ENCODE data around the gene CACNA1A. TPM values are rescaled to one million over a fixed set of nuclear protein-coding genes. Genes with fewer than 3 reads are reported as not detected.

The CACNA1A gene
- total and polyA plus RNA-seq, 2 donors: 0.24 to 1.0 TPM

DNA sequence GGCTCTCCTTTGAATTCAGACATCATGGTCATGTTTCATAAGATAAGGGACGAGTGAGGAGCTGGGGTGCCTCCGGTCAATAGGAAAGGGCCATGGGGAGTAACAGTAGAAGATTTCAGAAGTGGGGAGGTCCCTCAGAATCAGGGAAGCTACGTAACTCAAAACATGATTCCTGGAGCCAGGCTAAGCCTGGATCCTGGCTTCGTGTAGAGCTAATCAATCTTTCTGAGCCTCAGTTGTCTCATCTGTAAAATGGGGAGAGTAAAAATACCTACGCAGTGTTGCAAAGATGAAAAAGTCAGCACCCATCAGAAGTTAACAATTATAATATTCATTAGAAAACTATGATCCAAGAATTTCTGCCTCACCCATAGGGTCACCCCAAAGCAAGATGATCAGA, 106.5 kb downstream of the CACNA1A start:
- WGBS: 86% methylated on average over 5 of the region's 5 CpGs
- no peak overlapping the region for H3K27ac ChIP-seq (ENCODE audit: low read depth in 1 of 2, low read length in 1 of 2)
- no peaks in the 10 kb centered on the region for H3K27me3 ChIP-seq (ENCODE audit: control insufficient read depth in 2 of 2, insufficient read depth in 1 of 2, low read length in 1 of 2)
- no peaks in the 10 kb centered on the region for H3K36me3 ChIP-seq (ENCODE audit: control insufficient read depth in 2 of 2, insufficient read depth in 2 of 2, low read length in 1 of 2)
- no peak for DNase-seq (ENCODE audit: low read depth in 6 of 9, low spot score in 9 of 9)
- H3K4me1 ChIP-seq (ENCODE audit: control insufficient read depth in 2 of 2, insufficient read depth in 2 of 2, low read length in 2 of 2): no peaks in the 10 kb centered on the region
- peaks cover 0 to 9% of the 10 kb centered on the region in 2 donors for H3K9me3 ChIP-seq (ENCODE audit: control insufficient read depth in 2 of 2, insufficient read depth in 1 of 2, low read length in 1 of 2)
- no peak overlapping the region for H3K4me3 ChIP-seq (ENCODE audit: low read length in 2 of 2)

DNA sequence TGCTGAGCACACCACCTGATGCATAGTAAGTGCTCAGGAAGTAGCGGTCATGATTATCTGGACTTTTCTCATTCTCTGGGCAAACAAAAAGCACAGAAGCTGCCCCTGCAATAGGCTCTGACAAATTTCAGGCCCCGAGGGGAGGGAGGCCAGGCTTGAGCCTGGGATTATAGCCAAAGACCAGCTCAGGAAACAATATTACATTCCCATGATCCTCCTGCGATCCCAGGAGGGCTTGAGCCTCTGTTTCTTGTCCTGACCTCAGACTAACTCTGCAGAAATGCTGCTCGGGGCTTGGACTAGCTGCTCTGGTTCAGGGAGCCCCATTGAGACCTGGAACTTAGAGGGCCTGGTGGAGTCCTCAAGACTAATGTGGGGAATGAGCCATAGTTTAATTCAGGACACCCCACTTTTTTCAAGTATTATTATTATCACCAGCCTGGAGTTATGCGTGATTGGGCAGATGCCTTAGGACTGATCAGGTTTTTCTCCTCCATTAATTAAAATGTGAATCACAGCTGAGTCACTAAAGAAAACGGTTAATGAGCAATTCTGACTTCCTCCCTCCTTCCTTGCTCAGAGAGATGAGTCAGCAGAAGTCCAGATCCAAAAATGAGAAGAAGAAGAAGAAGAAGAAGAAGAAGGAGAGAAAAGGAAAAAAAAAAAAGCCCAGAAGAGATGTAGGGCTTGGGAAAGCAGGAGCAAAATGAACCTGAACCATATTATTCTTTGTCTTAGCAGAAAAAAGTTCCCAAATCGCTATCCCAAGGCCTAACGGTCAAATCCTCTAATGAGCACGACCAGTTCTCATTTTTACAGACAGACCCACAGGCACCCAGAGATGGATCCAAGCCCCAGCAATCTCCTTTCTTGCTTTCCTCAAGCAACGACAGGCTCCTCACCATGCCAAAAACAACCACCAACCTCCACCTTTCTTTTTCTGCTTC, 107.2 kb downstream of the CACNA1A start:
- 74% methylated on average over 10 of the region's 10 CpGs for WGBS
- no peaks in the 10 kb centered on the region for H3K27me3 ChIP-seq (ENCODE audit: control insufficient read depth in 2 of 2, insufficient read depth in 1 of 2, low read length in 1 of 2)
- H3K9me3 ChIP-seq (ENCODE audit: control insufficient read depth in 2 of 2, insufficient read depth in 1 of 2, low read length in 1 of 2): peaks cover 0 to 9% of the 10 kb centered on the region in 2 donors
- no peak for DNase-seq (ENCODE audit: low read depth in 6 of 9, low spot score in 9 of 9)
- H3K4me1 ChIP-seq (ENCODE audit: control insufficient read depth in 2 of 2, insufficient read depth in 2 of 2, low read length in 2 of 2): no peaks in the 10 kb centered on the region
- no peak overlapping the region for H3K27ac ChIP-seq (ENCODE audit: low read depth in 1 of 2, low read length in 1 of 2)
- no peak overlapping the region for H3K4me3 ChIP-seq (ENCODE audit: low read length in 2 of 2)
- no peaks in the 10 kb centered on the region for H3K36me3 ChIP-seq (ENCODE audit: control insufficient read depth in 2 of 2, insufficient read depth in 2 of 2, low read length in 1 of 2)

DNA sequence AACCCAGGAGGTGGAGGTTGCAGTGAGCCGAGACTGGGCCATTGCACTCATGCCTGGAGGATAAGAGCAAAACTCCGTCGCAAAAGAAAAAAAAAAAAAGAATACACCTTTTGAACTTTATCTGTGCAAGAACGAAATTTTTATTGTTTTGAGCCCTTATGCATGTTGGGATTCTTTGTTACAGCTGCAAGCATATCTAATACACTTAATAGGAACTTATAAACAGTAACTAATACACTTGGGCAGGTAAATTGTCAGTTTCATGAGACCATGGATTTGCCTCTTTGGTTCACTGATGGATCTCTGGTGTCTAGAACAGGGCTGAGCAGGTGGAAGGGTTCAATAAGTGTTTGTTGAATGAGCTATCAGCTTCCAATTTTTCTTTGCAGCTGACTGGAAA, 108.1 kb downstream of the CACNA1A start:
- H3K27me3 ChIP-seq (ENCODE audit: control insufficient read depth in 2 of 2, insufficient read depth in 1 of 2, low read length in 1 of 2): no peaks in the 10 kb centered on the region
- WGBS: 94% methylated on average over 4 of the region's 4 CpGs

DNA sequence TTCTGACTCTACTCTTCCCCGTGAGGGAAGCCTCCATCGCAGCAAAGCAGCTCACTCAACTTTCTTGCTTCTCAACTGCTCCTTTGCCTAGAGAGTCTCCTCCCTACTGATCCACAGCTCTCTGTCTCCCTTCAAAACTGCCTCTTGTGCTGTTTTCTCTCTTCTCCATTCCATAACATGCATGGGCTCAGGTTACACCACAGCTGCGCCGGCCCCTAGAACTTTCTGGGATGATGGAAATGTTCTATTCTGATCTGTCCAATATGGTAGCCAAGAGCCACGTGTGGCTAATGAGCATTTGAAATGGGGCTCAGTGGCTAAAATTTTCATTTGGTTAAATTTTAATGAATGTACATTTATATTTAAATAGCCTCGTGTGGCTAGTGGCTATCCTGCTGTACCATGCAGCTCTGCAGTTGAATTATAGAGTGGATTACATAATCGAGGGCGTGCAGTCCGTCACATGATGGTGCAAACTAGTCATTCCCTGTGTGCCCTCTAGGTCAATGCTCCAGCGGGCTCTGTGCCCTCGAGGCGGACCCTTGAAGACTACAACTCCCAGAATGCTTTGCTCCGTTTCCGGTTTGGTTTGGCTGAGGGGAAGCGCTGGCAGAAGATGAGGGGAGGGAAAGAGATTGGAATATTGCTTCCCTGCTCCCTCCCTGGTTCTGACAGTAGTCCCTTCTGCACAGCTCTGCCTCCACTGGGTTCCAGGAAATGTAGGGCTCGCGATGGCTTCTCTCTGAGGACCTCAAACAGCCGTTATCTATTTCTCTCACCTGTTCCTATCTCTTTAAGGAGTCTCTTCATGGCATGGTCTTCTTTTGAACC, 109.8 kb downstream of the CACNA1A start:
- H3K27me3 ChIP-seq (ENCODE audit: control insufficient read depth in 2 of 2, insufficient read depth in 1 of 2, low read length in 1 of 2): no peaks in the 10 kb centered on the region
- H3K27ac ChIP-seq (ENCODE audit: low read depth in 1 of 2, low read length in 1 of 2): no peak overlapping the region
- 45% methylated on average over 18 of the region's 18 CpGs for WGBS
- H3K9me3 ChIP-seq (ENCODE audit: control insufficient read depth in 2 of 2, insufficient read depth in 1 of 2, low read length in 1 of 2): peaks cover 0 to 7% of the 10 kb centered on the region in 2 donors
- no peak overlapping the region for H3K4me3 ChIP-seq (ENCODE audit: low read length in 2 of 2)
- H3K36me3 ChIP-seq (ENCODE audit: control insufficient read depth in 2 of 2, insufficient read depth in 2 of 2, low read length in 1 of 2): no peaks in the 10 kb centered on the region
- H3K4me1 ChIP-seq (ENCODE audit: control insufficient read depth in 2 of 2, insufficient read depth in 2 of 2, low read length in 2 of 2): no peaks in the 10 kb centered on the region
- peak in 2 of 9 donors; percentile 3 to 18 for DNase-seq (ENCODE audit: low read depth in 6 of 9, low spot score in 9 of 9)

More for the DNA sequence above, 108.1 kb downstream of the CACNA1A start:
- Histone ChIP-seq H3K9me3 (ENCODE audit: control insufficient read depth in 2 of 2, insufficient read depth in 1 of 2, low read length in 1 of 2) (peaks cover 0 to 9% of the 10 kb centered on the region in 2 donors), H3K4me1 (ENCODE audit: control insufficient read depth in 2 of 2, insufficient read depth in 2 of 2, low read length in 2 of 2) (no peaks in the 10 kb centered on the region), H3K4me3 (ENCODE audit: low read length in 2 of 2) (no peak overlapping the region), H3K27ac (ENCODE audit: low read depth in 1 of 2, low read length in 1 of 2) (no peak overlapping the region), H3K36me3 (ENCODE audit: control insufficient read depth in 2 of 2, insufficient read depth in 2 of 2, low read length in 1 of 2) (no peaks in the 10 kb centered on the region)
- DNase-seq (ENCODE audit: low read depth in 6 of 9, low spot score in 9 of 9): no peak

DNA sequence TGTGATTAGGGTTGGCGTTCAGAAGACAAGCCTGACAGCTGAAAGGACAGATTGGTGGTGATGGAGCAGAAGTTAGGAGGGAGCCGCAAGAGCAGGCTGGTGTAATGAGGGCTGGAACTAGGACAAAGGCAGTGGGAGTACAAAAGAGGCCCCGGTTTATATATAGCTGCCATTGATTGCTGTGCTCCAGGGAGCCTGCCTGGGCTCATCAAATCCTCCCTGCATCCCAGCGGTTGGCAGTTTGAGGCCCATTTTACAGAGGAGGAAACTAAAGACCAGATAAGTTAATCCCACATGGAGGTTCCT, 123.7 kb downstream of the CACNA1A start:
- WGBS: 89% methylated on average over 4 of the region's 4 CpGs
- Histone ChIP-seq H3K4me1 (ENCODE audit: control insufficient read depth in 2 of 2, insufficient read depth in 2 of 2, low read length in 2 of 2) (no peaks in the 10 kb centered on the region), H3K27ac (ENCODE audit: low read depth in 1 of 2, low read length in 1 of 2) (no peak overlapping the region), H3K9me3 (ENCODE audit: control insufficient read depth in 2 of 2, insufficient read depth in 1 of 2, low read length in 1 of 2) (no peaks in the 10 kb centered on the region), H3K4me3 (ENCODE audit: low read length in 2 of 2) (no peak overlapping the region), H3K36me3 (ENCODE audit: control insufficient read depth in 2 of 2, insufficient read depth in 2 of 2, low read length in 1 of 2) (no peaks in the 10 kb centered on the region), H3K27me3 (ENCODE audit: control insufficient read depth in 2 of 2, insufficient read depth in 1 of 2, low read length in 1 of 2) (no peaks in the 10 kb centered on the region)
- DNase-seq (ENCODE audit: low read depth in 6 of 9, low spot score in 9 of 9): no peak

DNA sequence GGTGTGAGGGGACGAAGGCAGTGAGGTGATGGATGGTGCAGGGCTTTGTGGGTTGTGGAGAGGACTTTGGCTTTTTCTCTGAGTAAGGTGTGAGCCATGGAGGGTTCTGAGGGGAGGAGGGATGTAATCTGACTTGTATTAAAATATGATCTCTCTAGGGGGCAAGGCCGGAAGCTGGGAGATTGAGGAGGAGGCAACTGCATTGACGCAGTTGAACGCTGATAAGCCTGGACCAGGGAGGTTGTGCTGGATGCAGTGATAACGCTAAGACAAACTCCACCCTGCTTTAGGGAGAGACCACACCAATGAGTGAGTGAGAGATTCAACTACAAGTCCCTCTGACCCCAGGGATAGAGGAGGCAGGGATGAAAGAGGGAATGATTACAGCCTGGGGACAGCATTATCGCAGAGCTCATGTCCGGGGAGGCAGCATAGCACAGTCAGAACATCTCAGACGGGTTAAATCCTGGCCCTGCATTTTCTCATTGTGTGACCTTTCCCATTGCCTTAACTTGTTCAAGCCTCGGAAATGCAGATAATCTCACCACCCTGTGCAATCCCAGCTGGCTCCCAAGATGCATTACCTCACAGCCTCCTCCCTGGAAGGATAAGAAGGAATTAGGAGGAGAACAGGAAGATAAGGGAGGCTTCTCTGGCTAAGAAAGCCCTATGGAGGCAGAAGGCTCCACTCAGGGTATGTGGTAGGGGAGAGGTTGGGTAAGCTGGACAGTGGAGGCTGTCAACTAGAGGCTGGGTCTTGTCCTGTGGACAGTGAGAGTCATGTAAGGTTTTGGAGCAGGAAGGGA, 124.2 kb downstream of the CACNA1A start:
- no peaks in the 10 kb centered on the region for H3K36me3 ChIP-seq (ENCODE audit: control insufficient read depth in 2 of 2, insufficient read depth in 2 of 2, low read length in 1 of 2)
- no peaks in the 10 kb centered on the region for H3K27me3 ChIP-seq (ENCODE audit: control insufficient read depth in 2 of 2, insufficient read depth in 1 of 2, low read length in 1 of 2)
- no peaks in the 10 kb centered on the region for H3K4me1 ChIP-seq (ENCODE audit: control insufficient read depth in 2 of 2, insufficient read depth in 2 of 2, low read length in 2 of 2)
- no peak overlapping the region for H3K27ac ChIP-seq (ENCODE audit: low read depth in 1 of 2, low read length in 1 of 2)
- H3K9me3 ChIP-seq (ENCODE audit: control insufficient read depth in 2 of 2, insufficient read depth in 1 of 2, low read length in 1 of 2): no peaks in the 10 kb centered on the region
- 88% methylated on average over 9 of the region's 9 CpGs for WGBS
- no peak for DNase-seq (ENCODE audit: low read depth in 6 of 9, low spot score in 9 of 9)
- no peak overlapping the region for H3K4me3 ChIP-seq (ENCODE audit: low read length in 2 of 2)

DNA sequence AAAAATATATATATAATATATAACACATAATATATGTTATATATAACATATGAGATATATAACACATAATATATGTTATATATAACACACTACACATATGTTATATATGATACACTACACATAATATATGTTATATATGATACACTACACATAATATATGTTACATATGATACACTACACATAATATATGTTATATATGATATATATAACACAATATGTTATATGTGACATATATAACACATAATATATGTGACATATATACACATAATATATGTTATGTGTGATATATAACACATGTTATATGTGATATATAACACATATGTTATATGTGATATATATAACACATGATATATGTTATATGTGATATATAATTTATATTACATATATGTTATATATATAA, 129.7 kb downstream of the CACNA1A start:
- Histone ChIP-seq H3K36me3 (ENCODE audit: control insufficient read depth in 2 of 2, insufficient read depth in 2 of 2, low read length in 1 of 2) (no peaks in the 10 kb centered on the region), H3K4me1 (ENCODE audit: control insufficient read depth in 2 of 2, insufficient read depth in 2 of 2, low read length in 2 of 2) (no peaks in the 10 kb centered on the region), H3K4me3 (ENCODE audit: low read length in 2 of 2) (no peak overlapping the region), H3K27me3 (ENCODE audit: control insufficient read depth in 2 of 2, insufficient read depth in 1 of 2, low read length in 1 of 2) (no peaks in the 10 kb centered on the region), H3K9me3 (ENCODE audit: control insufficient read depth in 2 of 2, insufficient read depth in 1 of 2, low read length in 1 of 2) (no peaks in the 10 kb centered on the region), H3K27ac (ENCODE audit: low read depth in 1 of 2, low read length in 1 of 2) (no peak overlapping the region)
- DNase-seq (ENCODE audit: low read depth in 6 of 9, low spot score in 9 of 9): no peak

DNA sequence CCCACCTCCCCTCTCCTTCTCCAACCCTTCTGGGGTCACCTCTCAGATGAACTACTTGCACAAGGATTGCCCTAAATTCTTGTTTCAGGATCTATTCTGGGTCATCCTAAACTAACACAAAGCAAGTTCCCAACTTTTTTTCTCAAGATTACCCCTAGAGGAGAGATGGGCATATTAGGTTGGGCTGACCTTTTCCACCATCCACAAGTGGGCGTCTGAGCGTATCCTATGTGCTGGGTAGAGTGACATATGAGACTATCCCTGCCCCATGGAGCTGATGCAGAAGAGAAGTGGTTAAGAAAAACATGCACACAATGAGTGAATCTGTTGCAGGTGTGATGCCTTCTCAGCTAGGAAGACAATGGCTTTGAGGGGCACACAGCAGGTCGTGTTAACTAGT, 132.7 kb downstream of the CACNA1A start:
- H3K4me3 ChIP-seq (ENCODE audit: low read length in 2 of 2): no peak overlapping the region
- H3K27ac ChIP-seq (ENCODE audit: low read depth in 1 of 2, low read length in 1 of 2): no peak overlapping the region
- H3K27me3 ChIP-seq (ENCODE audit: control insufficient read depth in 2 of 2, insufficient read depth in 1 of 2, low read length in 1 of 2): no peaks in the 10 kb centered on the region
- no peaks in the 10 kb centered on the region for H3K36me3 ChIP-seq (ENCODE audit: control insufficient read depth in 2 of 2, insufficient read depth in 2 of 2, low read length in 1 of 2)
- no peaks in the 10 kb centered on the region for H3K9me3 ChIP-seq (ENCODE audit: control insufficient read depth in 2 of 2, insufficient read depth in 1 of 2, low read length in 1 of 2)
- H3K4me1 ChIP-seq (ENCODE audit: control insufficient read depth in 2 of 2, insufficient read depth in 2 of 2, low read length in 2 of 2): no peaks in the 10 kb centered on the region
- DNase-seq (ENCODE audit: low read depth in 6 of 9, low spot score in 9 of 9): no peak
- WGBS: 79% methylated on average over 3 of the region's 3 CpGs

Data from thymus (tissue), 11 donors.